ENCODE results near the gene CCL3.
"Not testable (repeated sequence)": the region's sequence is repeated elsewhere in the genome, so short reads cannot be mapped to it uniquely, and the experiment has no call there.

CCL3 gene

GRCh38 chr17:36127911-36128310 lies 38.0 kb upstream of the CCL3 start:
- peaks cover 18% of the 10 kb centered on the region for H3K9me3 Mint-ChIP-seq
- no peak for DNase-seq
- H3K4me3 Mint-ChIP-seq: no peak overlapping the region
- TF ChIP-seq CTCF (IDR thresholded peaks at IDR 0.05): no peak
- H3K36me3 Mint-ChIP-seq (ENCODE audit: low read depth): no peaks in the 10 kb centered on the region
- H3K27me3 Mint-ChIP-seq (ENCODE audit: low read depth, poor library complexity): peaks cover 17% of the 10 kb centered on the region
- no peak overlapping the region for H3K27ac Mint-ChIP-seq
- peaks cover 7% of the 10 kb centered on the region for H3K4me1 Mint-ChIP-seq

- H3K27me3 Mint-ChIP-seq (ENCODE audit: low read depth, poor library complexity): peaks cover 17% of the 10 kb centered on the region
- peaks cover 1% of the 10 kb centered on the region for H3K4me1 Mint-ChIP-seq
- no peak overlapping the region for H3K27ac Mint-ChIP-seq
- no peak for TF ChIP-seq CTCF (IDR thresholded peaks at IDR 0.05)
- peaks cover 18% of the 10 kb centered on the region for H3K9me3 Mint-ChIP-seq
- no peak for DNase-seq
- no peak overlapping the region for H3K4me3 Mint-ChIP-seq
- no peaks in the 10 kb centered on the region for H3K36me3 Mint-ChIP-seq (ENCODE audit: low read depth)
Observed at GRCh38 chr17:36127199-36127893, 37.4 kb upstream of the CCL3 start.

GRCh38 chr17:36124879-36125824 lies 35.2 kb upstream of the CCL3 start:
- DNase-seq: no peak
- H3K27ac Mint-ChIP-seq: no peak overlapping the region

GRCh38 chr17:36123431-36123830 lies 33.5 kb upstream of the CCL3 start:
- peaks cover 22% of the 10 kb centered on the region for H3K9me3 Mint-ChIP-seq
- no peak overlapping the region for H3K4me3 Mint-ChIP-seq
- no peak for DNase-seq
- no peak overlapping the region for H3K27ac Mint-ChIP-seq
- no peaks in the 10 kb centered on the region for H3K4me1 Mint-ChIP-seq
- H3K36me3 Mint-ChIP-seq (ENCODE audit: low read depth): no peaks in the 10 kb centered on the region
- TF ChIP-seq CTCF (IDR thresholded peaks at IDR 0.05): no peak
- peaks cover 13% of the 10 kb centered on the region for H3K27me3 Mint-ChIP-seq (ENCODE audit: low read depth, poor library complexity)

More at GRCh38 chr17:36124879-36125824, 35.2 kb upstream of the CCL3 start:
- no peak for TF ChIP-seq CTCF (IDR thresholded peaks at IDR 0.05)
- peaks cover 20% of the 10 kb centered on the region for H3K9me3 Mint-ChIP-seq
- H3K4me3 Mint-ChIP-seq: no peak overlapping the region
- peaks cover 17% of the 10 kb centered on the region for H3K27me3 Mint-ChIP-seq (ENCODE audit: low read depth, poor library complexity)
- no peaks in the 10 kb centered on the region for H3K36me3 Mint-ChIP-seq (ENCODE audit: low read depth)
- H3K4me1 Mint-ChIP-seq: no peaks in the 10 kb centered on the region

- not testable (repeated sequence) for H3K27ac Mint-ChIP-seq; H3K36me3 Mint-ChIP-seq (ENCODE audit: low read depth); DNase-seq; H3K27me3 Mint-ChIP-seq (ENCODE audit: low read depth, poor library complexity); H3K4me3 Mint-ChIP-seq
- Mint-ChIP-seq H3K4me1 (peaks cover 13% of the 10 kb centered on the region), H3K9me3 (peaks cover 11% of the 10 kb centered on the region)
Observed at GRCh38 chr17:36121099-36121498, 31.2 kb upstream of the CCL3 start.

GRCh38 chr17:36120221-36120620 lies 30.3 kb upstream of the CCL3 start:
- Mint-ChIP-seq H3K27me3 (ENCODE audit: low read depth, poor library complexity) (peaks cover under 1% of the 10 kb centered on the region), H3K9me3 (peaks cover 4% of the 10 kb centered on the region), H3K4me3 (no peak overlapping the region), H3K4me1 (peaks cover 13% of the 10 kb centered on the region), H3K27ac (no peak overlapping the region), H3K36me3 (ENCODE audit: low read depth) (no peaks in the 10 kb centered on the region)
- no peak for DNase-seq
- no peak for TF ChIP-seq CTCF (IDR thresholded peaks at IDR 0.05)
